GM12878 (cell line): Measurements from ENCODE around the gene KRTAP29-1. TPM values are rescaled to one million over a fixed set of nuclear protein-coding genes. Genes with fewer than 3 reads are reported as not detected.
A peak's percentile ranks its signal among the peaks of the same experiment; 100 is the strongest.

Experiments
- ATAC-seq: fragments of 200-7000 bp; cut with Tn5 transposase; 3 replicates; pipeline ENCODE4 v1.9.1; 2020; ENCODE audit warnings: mild to moderate bottlenecking, moderate library complexity
- BruUV-seq: library from RNA; stranded (reverse); fragments of 400-500 nt; replicated peaks from 2 replicates; lab custom pipeline; 2021; lab: Mats Ljungman, UMichigan
- CTCF ChIA-PET: fragments of 300-600 bp; sonication (Branson Sonifier 250); formaldehyde crosslinking; extraction: SDS; loops from one replicate; lab custom pipeline; 2021; ENCODE audit warnings: inconsistent platforms; lab: Yijun Ruan, JAX
- POLR2A ChIA-PET: fragments of 350-600 bp; formaldehyde crosslinking; extraction: SDS; loops from one replicate; lab custom pipeline; 2021; ENCODE audit warnings: inconsistent platforms; lab: Charles Lee
- RAD21 ChIA-PET: fragments of 300-600 bp; sonication (Branson Sonifier 250); formaldehyde crosslinking; loops from one replicate; lab custom pipeline; 2023; ENCODE audit warnings: antibody characterized with exemption; ENCODE audit not compliant: unreplicated experiment; lab: Charles Lee
- SMC1A ChIA-PET: fragments of 300-600 bp; sonication (Branson Sonifier 250); formaldehyde crosslinking; loops from one replicate; lab custom pipeline; 2023; ENCODE audit not compliant: unreplicated experiment, uncharacterized antibody; lab: Charles Lee
- DNase-seq: peaks from one replicate; pipeline ENCODE4 v3.0.0-alpha.2; 2011; ENCODE audit warnings: low read depth, low spot score
- FAIRE-seq: peaks from 3 replicates; lab custom pipeline; 2011; peaks lifted over from hg19 to GRCh38; lab: Jason Lieb, UNC
- H2AFZ ChIP-seq: 2 replicates; pipeline ENCODE4 v1.6.0; 2011; ENCODE audit warnings: low read depth, low read length, control low read depth; ENCODE audit not compliant: control insufficient read depth
- H3K27ac ChIP-seq: 2 replicates; pipeline ENCODE4 v1.5.1; 2011; ENCODE audit warnings: control low read depth; ENCODE audit not compliant: control insufficient read depth, insufficient read depth
- H3K27me3 ChIP-seq, 2 experiments: replicated peaks in 1 of 2; 2 replicates each; pipeline versions ENCODE4 v1.6.0 to v1.6.1; 2011; ENCODE audit warnings: low read length in 1 of 2; ENCODE audit not compliant: control insufficient read depth in 2 of 2, insufficient read depth in 2 of 2
- H3K36me3 ChIP-seq, 2 experiments: 2 replicates each; pipeline ENCODE4 v1.5.1; 2011; ENCODE audit warnings: low read length in 1 of 2; ENCODE audit not compliant: control insufficient read depth in 2 of 2, insufficient read depth in 2 of 2
- H3K4me1 ChIP-seq: 2 replicates; pipeline ENCODE4 v1.6.1; 2011; ENCODE audit warnings: mild to moderate bottlenecking, low read length, moderate library complexity, mixed read lengths; ENCODE audit not compliant: control insufficient read depth, insufficient read depth
- H3K4me2 ChIP-seq: 2 replicates; pipeline ENCODE4 v1.6.0; 2011; ENCODE audit warnings: control low read depth; ENCODE audit not compliant: control insufficient read depth, insufficient read depth
- H3K4me3 ChIP-seq: fragments of 200-600 bp; sonication (generic); 2 replicates; pipeline ENCODE4 v1.5.1; 2016
- H3K79me2 ChIP-seq: 2 replicates; pipeline ENCODE4 v1.6.0; 2011; ENCODE audit warnings: low read length; ENCODE audit not compliant: control insufficient read depth, insufficient read depth
- H3K9ac ChIP-seq: 2 replicates; pipeline ENCODE4 v1.8.0; 2011; ENCODE audit warnings: low read length, control low read depth, mixed read lengths; ENCODE audit not compliant: control insufficient read depth, insufficient read depth
- H3K9me3 ChIP-seq: replicated peaks from 3 replicates; pipeline ENCODE4 v1.5.1; 2011; ENCODE audit warnings: mild to moderate bottlenecking, low read length; ENCODE audit not compliant: control insufficient read depth, insufficient read depth
- H4K20me1 ChIP-seq: 2 replicates; pipeline ENCODE4 v1.6.0; 2011; ENCODE audit not compliant: control insufficient read depth, insufficient read depth
- ATF3 ChIP-seq: IDR thresholded peaks from 2 replicates; pipeline ENCODE4 v1.6.1; 2011; ENCODE audit warnings: low read depth, mild to moderate bottlenecking, low read length, moderate library complexity, borderline replicate concordance; ENCODE audit errors: extremely low read depth
- CTCF ChIP-seq, 3 experiments: IDR thresholded peaks in 2 of 3; conservative IDR thresholded peaks in 1 of 3; 2 replicates each; pipeline ENCODE4 v1.5.1; 2011; ENCODE audit warnings: low read depth in 3 of 3, low read length in 3 of 3, mild to moderate bottlenecking in 3 of 3, control low read depth in 2 of 3, moderate library complexity in 2 of 3, inconsistent platforms in 1 of 3, mixed read lengths in 1 of 3; ENCODE audit not compliant: control insufficient read depth in 2 of 3, insufficient read depth in 1 of 3; ENCODE audit errors: extremely low read depth in 1 of 3
- WGBS: methylation state at CpG from one replicate; pipeline ENCODE4 v1.1.6; 2016; ENCODE audit warnings: low lambda C conversion rate; ENCODE audit not compliant: insufficient replicate concordance, insufficient coverage; ENCODE audit errors: missing lambda C conversion rate; 5-methylcytosine and 5-hydroxymethylcytosine counted together
- in situ Hi-C: fragments of 300-500 bp; cut with MboI; formaldehyde crosslinking; loops from 9 replicates; pipeline ENCODE4 v1.14.3; 2018; ENCODE audit warnings: mixed read lengths
- intact Hi-C: fragments of 100-400 bp; cut with micrococcal nuclease; formaldehyde crosslinking; loops from one replicate; pipeline ENCODE4 v1.14.2; 2022; ENCODE audit not compliant: unreplicated experiment
- polyA plus RNA-seq, 11 experiments: library from polyadenylated mRNA; depleted of rRNA in 4 of 11; unstranded in 6 of 11; stranded (reverse) in 5 of 11; fragments of >200 nt; fragmentation: Nextera tagmentation in 4 of 11; fragmentation: Illumina TruSeq in 1 of 11; extraction: Ambion mirVana in 4 of 11; extraction: Trizol in 1 of 11; gene quantifications; 1 replicate in 1 of 11; 2 replicates in 10 of 11; pipeline versions ENCODE4 v1.2.1 to v1.2.3, GENCODE V29; 2011 to 2016; ENCODE audit warnings: inconsistent platforms in 2 of 11, missing spikeins in 2 of 11, low read depth in 1 of 11
- total RNA-seq, 4 experiments: library from RNA; depleted of rRNA in 3 of 4; stranded (reverse); fragments of >200 nt in 3 of 4; fragmentation: Illumina TruSeq in 1 of 4; extraction: Trizol in 1 of 4; gene quantifications; 2 replicates each; pipeline versions ENCODE4 v1.2.1 to v1.2.3, GENCODE V29; 2013 to 2021

Gene KRTAP29-1
- total and polyA plus RNA-seq, 10 of the 15 experiments (the other 5 are each of a cell fraction or from before 2014, with no cell fraction given), result 1.9 TPM; not detected in 9

GRCh38 chr17:41324180-41325075, 21.8 kb upstream of the KRTAP29-1 start:
- CTCF ChIA-PET, result no interaction called here
- WGBS, result 15% methylated on average over 16 of the region's 16 CpGs
- H3K4me2 ChIP-seq, result no peak overlapping the region

More at GRCh38 chr17:41324180-41325075, 21.8 kb upstream of the KRTAP29-1 start:
- Histone ChIP-seq H2AFZ (no peak overlapping the region), H4K20me1 (no peaks in the 10 kb centered on the region), H3K27ac (no peak overlapping the region), H3K9ac (no peak overlapping the region), H3K4me3 (no peak overlapping the region), H3K9me3 (no peaks in the 10 kb centered on the region; the same call in 2 of the 3 replicates), H3K27me3 (no peaks in the 10 kb centered on the region; a peak in 1 of 4 replicates), H3K36me3 (no peaks in the 10 kb centered on the region), H3K4me1 (no peaks in the 10 kb centered on the region), H3K79me2 (no peaks in the 10 kb centered on the region)
- RAD21 ChIA-PET, result no interaction called here
- BruUV-seq, result no TSS peak
- intact Hi-C loops, result loop anchor here (10.0 kb wide), 1 partner anchor 700 kb away; no protein-coding TSS in a partner anchor
- ATAC-seq (no peak), FAIRE-seq (no peak), DNase-seq (no peak)
- SMC1A ChIA-PET, result no interaction called here
- in situ Hi-C loops, result loop anchor here (5.0 kb wide), 1 partner anchor 412 kb away; no protein-coding TSS in a partner anchor
- TF ChIP-seq CTCF (IDR thresholded peaks at IDR 0.05 in 2 of 3, conservative IDR thresholded peaks at IDR 0.05 in 1 of 3; ENCODE audit: control insufficient read depth in 2 of 3, extremely low read depth in 1 of 3, insufficient read depth in 1 of 3, low read depth in 3 of 3, low read length in 3 of 3) (peak in 1 of 3 experiments; percentile 6; a peak in 1 of 6 replicates), ATF3 (no peak)
- POLR2A ChIA-PET, result no interaction called here
